ENCODE measurements around the gene MT1E.

Gene MT1E

GRCh38 chr16:56591377-56592060 is 34.1 kb upstream of the MT1E start:
- Histone ChIP-seq H3K4me3 (ENCODE audit: low read depth, low read length) (no peak overlapping the region), H3K27ac (ENCODE audit: low read depth, low read length) (no peak overlapping the region), H3K27me3 (ENCODE audit: control insufficient read depth, insufficient read depth, low read length) (peaks cover 55% of the 10 kb centered on the region), H3K9me3 (ENCODE audit: control insufficient read depth, insufficient read depth, low read length) (no peaks in the 10 kb centered on the region), H3K36me3 (ENCODE audit: control insufficient read depth, insufficient read depth, low read length) (no peaks in the 10 kb centered on the region), H3K4me1 (ENCODE audit: control insufficient read depth, insufficient read depth, low read length) (no peaks in the 10 kb centered on the region; the same call in 1 of the 2 replicates), H3K9ac (ENCODE audit: low read depth, low read length) (no peak overlapping the region)

GRCh38 chr16:56593573-56594291 is 31.8 kb upstream of the MT1E start:
- H3K27me3 ChIP-seq (ENCODE audit: control insufficient read depth, insufficient read depth, low read length), result peaks cover 34% of the 10 kb centered on the region
- no peaks in the 10 kb centered on the region for H3K36me3 ChIP-seq (ENCODE audit: control insufficient read depth, insufficient read depth, low read length)
- no peak overlapping the region for H3K4me3 ChIP-seq (ENCODE audit: low read depth, low read length)
- H3K9me3 ChIP-seq (ENCODE audit: control insufficient read depth, insufficient read depth, low read length), result no peaks in the 10 kb centered on the region
- no peak overlapping the region for H3K9ac ChIP-seq (ENCODE audit: low read depth, low read length)
- no peak overlapping the region for H3K27ac ChIP-seq (ENCODE audit: low read depth, low read length)
- no peaks in the 10 kb centered on the region; the same call in 1 of the 2 replicates for H3K4me1 ChIP-seq (ENCODE audit: control insufficient read depth, insufficient read depth, low read length)

GRCh38 chr16:56594292-56594619 is 31.3 kb upstream of the MT1E start:
- H3K27ac ChIP-seq (ENCODE audit: low read depth, low read length), result no peak overlapping the region

GRCh38 chr16:56600398-56600999 is 25.1 kb upstream of the MT1E start:
- Histone ChIP-seq H3K36me3 (ENCODE audit: control insufficient read depth, insufficient read depth, low read length) (no peaks in the 10 kb centered on the region), H3K4me1 (ENCODE audit: control insufficient read depth, insufficient read depth, low read length) (no peaks in the 10 kb centered on the region), H3K9ac (ENCODE audit: low read depth, low read length) (no peak overlapping the region), H3K27me3 (ENCODE audit: control insufficient read depth, insufficient read depth, low read length) (peaks cover 17% of the 10 kb centered on the region), H3K4me3 (ENCODE audit: low read depth, low read length) (no peak overlapping the region), H3K27ac (ENCODE audit: low read depth, low read length) (no peak overlapping the region), H3K9me3 (ENCODE audit: control insufficient read depth, insufficient read depth, low read length) (no peaks in the 10 kb centered on the region)

More at GRCh38 chr16:56594292-56594619, 31.3 kb upstream of the MT1E start:
- Histone ChIP-seq H3K4me3 (ENCODE audit: low read depth, low read length) (no peak overlapping the region), H3K9ac (ENCODE audit: low read depth, low read length) (no peak overlapping the region), H3K36me3 (ENCODE audit: control insufficient read depth, insufficient read depth, low read length) (no peaks in the 10 kb centered on the region), H3K27me3 (ENCODE audit: control insufficient read depth, insufficient read depth, low read length) (peaks cover 28% of the 10 kb centered on the region), H3K4me1 (ENCODE audit: control insufficient read depth, insufficient read depth, low read length) (no peaks in the 10 kb centered on the region; the same call in 1 of the 2 replicates), H3K9me3 (ENCODE audit: control insufficient read depth, insufficient read depth, low read length) (no peaks in the 10 kb centered on the region)

GRCh38 chr16:56601325-56601724 is 24.3 kb upstream of the MT1E start:
- Histone ChIP-seq H3K36me3 (ENCODE audit: control insufficient read depth, insufficient read depth, low read length) (no peaks in the 10 kb centered on the region), H3K9ac (ENCODE audit: low read depth, low read length) (no peak overlapping the region), H3K27me3 (ENCODE audit: control insufficient read depth, insufficient read depth, low read length) (peaks cover 25% of the 10 kb centered on the region), H3K4me1 (ENCODE audit: control insufficient read depth, insufficient read depth, low read length) (no peaks in the 10 kb centered on the region), H3K27ac (ENCODE audit: low read depth, low read length) (no peak overlapping the region), H3K4me3 (ENCODE audit: low read depth, low read length) (no peak overlapping the region), H3K9me3 (ENCODE audit: control insufficient read depth, insufficient read depth, low read length) (no peaks in the 10 kb centered on the region)

- Histone ChIP-seq H3K27me3 (ENCODE audit: control insufficient read depth, insufficient read depth, low read length) (peaks cover 48% of the 10 kb centered on the region), H3K4me1 (ENCODE audit: control insufficient read depth, insufficient read depth, low read length) (peaks cover 13% of the 10 kb centered on the region), H3K4me3 (ENCODE audit: low read depth, low read length) (no peak overlapping the region), H3K9me3 (ENCODE audit: control insufficient read depth, insufficient read depth, low read length) (no peaks in the 10 kb centered on the region), H3K36me3 (ENCODE audit: control insufficient read depth, insufficient read depth, low read length) (no peaks in the 10 kb centered on the region), H3K27ac (ENCODE audit: low read depth, low read length) (no peak overlapping the region), H3K9ac (ENCODE audit: low read depth, low read length) (no peak overlapping the region)
Observed at GRCh38 chr16:56603589-56603988, 22.0 kb upstream of the MT1E start.

- H3K27me3 ChIP-seq (ENCODE audit: control insufficient read depth, insufficient read depth, low read length), result peaks cover 61% of the 10 kb centered on the region
- no peak overlapping the region for H3K4me3 ChIP-seq (ENCODE audit: low read depth, low read length)
- H3K9me3 ChIP-seq (ENCODE audit: control insufficient read depth, insufficient read depth, low read length), result no peaks in the 10 kb centered on the region
- peaks cover 26% of the 10 kb centered on the region for H3K4me1 ChIP-seq (ENCODE audit: control insufficient read depth, insufficient read depth, low read length)
- H3K9ac ChIP-seq (ENCODE audit: low read depth, low read length), result no peak overlapping the region
- H3K36me3 ChIP-seq (ENCODE audit: control insufficient read depth, insufficient read depth, low read length), result no peaks in the 10 kb centered on the region
- H3K27ac ChIP-seq (ENCODE audit: low read depth, low read length), result no peak overlapping the region
Observed at GRCh38 chr16:56604966-56605365, 20.6 kb upstream of the MT1E start.

- Histone ChIP-seq H3K4me3 (ENCODE audit: low read depth, low read length) (no peak overlapping the region), H3K27ac (ENCODE audit: low read depth, low read length) (no peak overlapping the region), H3K9me3 (ENCODE audit: control insufficient read depth, insufficient read depth, low read length) (no peaks in the 10 kb centered on the region), H3K4me1 (ENCODE audit: control insufficient read depth, insufficient read depth, low read length) (peaks cover 32% of the 10 kb centered on the region), H3K36me3 (ENCODE audit: control insufficient read depth, insufficient read depth, low read length) (no peaks in the 10 kb centered on the region), H3K9ac (ENCODE audit: low read depth, low read length) (no peak overlapping the region), H3K27me3 (ENCODE audit: control insufficient read depth, insufficient read depth, low read length) (peaks cover 67% of the 10 kb centered on the region)
Observed at GRCh38 chr16:56605475-56605874, 20.1 kb upstream of the MT1E start.

- Histone ChIP-seq H3K36me3 (ENCODE audit: control insufficient read depth, insufficient read depth, low read length) (no peaks in the 10 kb centered on the region), H3K4me1 (ENCODE audit: control insufficient read depth, insufficient read depth, low read length) (peaks cover 32% of the 10 kb centered on the region), H3K27ac (ENCODE audit: low read depth, low read length) (no peak overlapping the region), H3K27me3 (ENCODE audit: control insufficient read depth, insufficient read depth, low read length) (peaks cover 72% of the 10 kb centered on the region), H3K9me3 (ENCODE audit: control insufficient read depth, insufficient read depth, low read length) (no peaks in the 10 kb centered on the region), H3K4me3 (ENCODE audit: low read depth, low read length) (no peak overlapping the region), H3K9ac (ENCODE audit: low read depth, low read length) (no peak overlapping the region)
Observed at GRCh38 chr16:56606071-56606475, 19.5 kb upstream of the MT1E start.

- no peak overlapping the region for H3K9ac ChIP-seq (ENCODE audit: low read depth, low read length)
Observed at GRCh38 chr16:56606476-56607108, 19.0 kb upstream of the MT1E start.

More at GRCh38 chr16:56606476-56607108, 19.0 kb upstream of the MT1E start:
- H3K9me3 ChIP-seq (ENCODE audit: control insufficient read depth, insufficient read depth, low read length), result no peaks in the 10 kb centered on the region
- H3K36me3 ChIP-seq (ENCODE audit: control insufficient read depth, insufficient read depth, low read length), result no peaks in the 10 kb centered on the region
- peaks cover 32% of the 10 kb centered on the region for H3K4me1 ChIP-seq (ENCODE audit: control insufficient read depth, insufficient read depth, low read length)
- H3K27ac ChIP-seq (ENCODE audit: low read depth, low read length), result no peak overlapping the region
- H3K27me3 ChIP-seq (ENCODE audit: control insufficient read depth, insufficient read depth, low read length), result peaks cover 73% of the 10 kb centered on the region
- no peak overlapping the region for H3K4me3 ChIP-seq (ENCODE audit: low read depth, low read length)
